HG03457 (cell line): Measurements from ENCODE around the gene RBFOX2.
"Not testable (repeated sequence)": the region's sequence is repeated elsewhere in the genome, so short reads cannot be mapped to it uniquely, and the experiment has no call there.

Experiments used
- ATAC-seq: cut with Tn5 transposase; IDR thresholded peaks from one replicate; pipeline ENCODE4 v1.9.1; 2021; ENCODE audit warnings: moderate number of reproducible peaks; ENCODE audit not compliant: unreplicated experiment

The RBFOX2 gene, protein sequence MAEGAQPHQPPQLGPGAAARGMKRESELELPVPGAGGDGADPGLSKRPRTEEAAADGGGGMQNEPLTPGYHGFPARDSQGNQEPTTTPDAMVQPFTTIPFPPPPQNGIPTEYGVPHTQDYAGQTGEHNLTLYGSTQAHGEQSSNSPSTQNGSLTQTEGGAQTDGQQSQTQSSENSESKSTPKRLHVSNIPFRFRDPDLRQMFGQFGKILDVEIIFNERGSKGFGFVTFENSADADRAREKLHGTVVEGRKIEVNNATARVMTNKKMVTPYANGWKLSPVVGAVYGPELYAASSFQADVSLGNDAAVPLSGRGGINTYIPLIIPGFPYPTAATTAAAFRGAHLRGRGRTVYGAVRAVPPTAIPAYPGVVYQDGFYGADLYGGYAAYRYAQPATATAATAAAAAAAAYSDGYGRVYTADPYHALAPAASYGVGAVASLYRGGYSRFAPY

DNA sequence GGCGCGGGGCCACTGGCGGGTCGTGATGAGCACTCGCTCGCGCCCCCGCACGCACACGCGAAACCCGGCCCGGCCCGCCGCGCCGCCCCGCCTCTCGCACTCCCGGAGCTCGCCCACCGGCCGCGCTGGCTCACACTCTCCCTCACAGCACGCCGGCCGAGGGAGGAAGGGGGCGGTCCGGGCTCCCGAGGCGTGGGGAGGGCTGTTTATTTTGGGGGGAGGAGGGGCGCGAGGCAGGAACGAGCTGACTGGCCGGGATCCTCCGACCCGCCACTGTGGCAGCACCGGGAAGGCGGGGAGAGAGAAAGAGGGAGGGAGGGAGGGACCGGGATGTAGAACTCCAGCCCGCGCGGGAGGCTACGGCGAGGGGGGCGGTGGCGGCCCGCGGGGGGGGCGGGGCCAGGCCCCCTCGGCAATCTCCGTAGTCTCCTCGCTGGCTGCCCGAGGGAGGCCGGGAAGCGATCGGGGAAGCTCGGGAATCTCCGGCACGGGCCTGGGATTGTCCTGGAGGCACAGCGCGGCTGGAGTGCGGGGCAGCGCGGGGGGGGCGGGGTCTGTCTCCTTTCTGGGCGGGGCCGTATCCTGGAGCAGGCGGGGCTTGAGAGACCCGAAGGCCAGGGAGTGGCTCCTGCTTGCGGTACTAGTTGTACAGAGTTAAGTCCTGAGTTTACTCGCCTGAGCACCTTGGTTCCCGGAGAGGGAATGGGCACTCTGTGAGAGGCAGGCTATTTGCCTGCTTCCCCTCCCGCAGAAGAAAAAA is at the start of gene RBFOX2:
TSS of gene RBFOX2 (minus strand) at position 179 of the 760 bp plus-strand sequence. CDS start 399 bp downstream, outside the sequence.
- no peak for ATAC-seq

DNA sequence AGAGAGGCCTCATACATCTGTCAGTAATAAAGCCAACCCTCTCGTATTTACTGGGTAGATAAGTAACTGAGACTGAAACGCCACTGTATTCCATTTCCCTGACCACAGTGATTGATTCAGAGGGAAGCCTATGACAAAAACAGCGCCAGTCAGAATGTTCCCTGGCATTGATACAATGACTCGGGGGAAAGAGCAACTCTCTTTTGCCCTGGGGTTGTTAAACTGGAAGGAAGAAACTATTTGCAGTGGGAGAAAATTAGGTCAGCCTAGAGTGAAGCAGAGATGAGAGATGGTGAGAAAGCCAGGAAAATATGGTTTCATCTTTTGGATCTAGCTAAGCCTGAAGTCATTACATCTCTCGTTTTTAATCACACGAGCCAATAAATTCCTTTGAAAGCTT is 48.6 kb upstream of the RBFOX2 start:
- no peak for ATAC-seq

DNA sequence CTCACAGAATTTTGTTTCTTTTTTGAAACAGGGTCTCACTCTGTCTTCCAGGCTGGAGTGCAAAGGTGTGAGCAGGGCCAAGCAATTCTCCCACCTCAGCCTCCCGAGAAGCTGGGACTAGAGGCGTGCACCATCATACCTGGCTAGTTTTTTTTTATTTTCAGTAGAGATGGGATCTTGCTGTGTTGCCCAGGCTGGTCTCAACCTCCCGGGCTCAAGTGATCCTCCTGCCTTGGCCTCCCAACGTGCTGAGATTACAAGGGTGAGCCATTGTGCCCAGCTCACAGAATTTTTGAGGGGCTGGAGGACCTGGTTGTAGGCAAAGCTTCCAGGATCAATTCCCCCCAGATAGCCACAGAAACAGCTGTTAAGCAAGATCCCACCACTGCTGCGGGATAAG is 47.1 kb upstream of the RBFOX2 start:
- ATAC-seq: no peak

DNA sequence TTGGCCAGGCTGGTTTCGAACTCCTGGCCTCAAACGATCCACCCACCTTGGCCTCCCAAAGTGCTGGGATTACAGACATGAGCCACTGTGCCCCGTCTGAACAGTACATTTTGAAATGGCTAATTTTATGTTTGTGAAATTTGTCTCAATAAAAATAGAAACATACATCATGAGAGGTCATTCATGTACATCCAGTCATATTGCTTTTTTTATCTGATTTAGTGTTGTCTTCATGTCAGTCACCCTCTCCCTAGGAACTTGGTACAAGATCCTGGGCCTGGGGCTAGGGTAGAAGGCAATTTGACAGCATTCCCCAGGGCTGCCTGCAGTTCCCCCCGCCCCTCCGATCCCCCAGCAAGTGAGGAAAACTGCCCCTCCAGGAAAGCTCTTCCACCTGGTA is 46.6 kb upstream of the RBFOX2 start:
- ATAC-seq: no peak

DNA sequence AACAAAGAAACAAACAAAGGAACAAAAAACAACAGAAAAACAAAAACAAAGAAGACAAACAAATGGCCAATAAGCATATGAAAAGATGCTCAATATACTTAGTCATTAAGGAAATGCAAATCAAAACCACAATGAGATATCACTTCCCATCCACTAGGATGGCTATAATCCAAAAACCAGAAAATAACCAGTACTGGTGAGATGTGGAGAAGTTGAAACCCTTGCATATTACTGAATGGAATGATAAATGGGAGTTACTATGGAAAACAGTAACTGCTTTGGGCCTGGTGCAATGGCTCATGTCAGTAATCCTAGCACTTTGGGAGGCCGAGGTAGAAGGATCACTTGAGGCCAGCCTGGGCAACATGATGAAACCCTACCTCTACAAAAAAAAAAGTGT is 44.9 kb upstream of the RBFOX2 start:
- no peak for ATAC-seq

DNA sequence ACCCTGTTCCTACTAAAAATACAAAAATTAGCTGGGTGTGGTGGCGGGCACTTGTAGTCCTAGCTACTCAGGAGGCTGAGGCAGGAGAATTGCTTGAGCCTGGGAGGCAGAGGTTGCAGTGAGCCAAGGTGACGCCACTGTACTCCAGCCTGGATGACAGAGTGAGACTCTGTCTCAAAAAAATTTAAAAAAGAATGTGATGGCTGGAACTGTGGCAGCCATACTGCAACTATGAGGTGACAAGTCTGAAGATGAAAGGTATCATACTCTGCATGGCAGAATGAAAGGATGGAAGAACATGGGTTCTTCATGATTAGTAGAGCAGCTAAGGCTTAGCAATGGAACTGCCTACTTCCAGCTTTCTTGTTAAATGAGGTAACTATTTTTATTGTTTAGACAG is 42.0 kb upstream of the RBFOX2 start:
- not testable (repeated sequence) for ATAC-seq

DNA sequence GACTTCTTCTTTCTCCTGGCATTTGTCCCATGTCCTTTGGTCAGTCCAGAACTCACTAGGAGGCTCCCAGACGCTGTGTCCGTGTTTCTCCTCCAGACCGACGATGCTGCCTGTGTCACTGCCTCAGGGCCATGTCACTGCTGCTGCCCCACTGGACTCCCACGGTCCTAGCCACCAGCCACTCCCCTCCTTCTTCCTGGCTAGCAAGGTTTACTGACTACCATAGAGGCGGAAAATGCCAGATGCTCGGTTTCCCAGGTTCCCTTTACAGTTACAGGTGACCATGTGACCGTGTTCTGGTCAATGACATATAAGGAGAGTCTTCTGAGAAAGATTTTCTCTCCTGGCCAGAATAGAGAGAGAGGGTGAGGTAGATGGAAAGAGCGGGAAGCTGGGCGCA is 40.7 kb upstream of the RBFOX2 start:
- ATAC-seq: no peak

DNA sequence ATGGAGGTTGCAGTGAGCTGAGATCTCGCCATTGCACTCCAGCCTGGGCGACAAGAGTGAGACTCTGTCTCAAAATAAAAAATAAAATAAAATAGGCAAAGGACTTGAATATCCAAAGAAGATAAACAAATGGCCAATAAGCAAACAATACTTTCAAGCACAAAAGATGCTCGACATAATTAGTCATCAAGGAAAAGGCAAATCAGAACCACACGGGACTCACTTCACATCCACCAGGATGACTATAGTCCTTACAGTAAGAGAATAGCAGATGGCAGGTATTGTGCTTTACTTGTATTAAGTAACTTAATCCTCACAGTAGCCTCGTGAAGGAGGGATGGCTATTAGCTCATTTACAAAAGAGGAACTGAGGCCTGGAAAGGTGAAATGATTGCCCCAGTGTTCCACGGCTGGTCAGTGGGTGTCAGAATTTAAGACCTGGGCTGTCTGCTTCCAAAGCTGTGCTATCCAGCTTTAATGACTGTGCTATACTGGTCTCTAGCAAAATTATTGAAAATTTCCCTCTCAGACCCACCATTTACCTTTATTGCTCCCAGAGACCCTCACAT is 40.2 kb upstream of the RBFOX2 start:
- no peak for ATAC-seq

DNA sequence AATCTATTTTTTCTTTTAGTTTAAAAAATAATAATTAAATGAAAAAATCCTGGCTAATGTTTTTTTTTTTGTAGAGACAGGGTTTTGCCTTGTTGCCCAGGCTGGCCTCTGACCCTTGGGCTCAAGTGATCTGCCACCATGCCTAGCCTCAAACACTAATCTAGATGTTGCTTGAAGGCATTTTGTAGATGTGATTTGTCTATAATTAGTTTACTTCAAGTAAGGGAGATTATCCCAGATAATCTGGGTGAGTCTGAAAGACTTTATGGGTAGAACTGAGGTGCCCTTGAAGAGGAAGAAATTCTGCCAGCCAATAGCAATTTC is 38.6 kb upstream of the RBFOX2 start:
- no peak for ATAC-seq

DNA sequence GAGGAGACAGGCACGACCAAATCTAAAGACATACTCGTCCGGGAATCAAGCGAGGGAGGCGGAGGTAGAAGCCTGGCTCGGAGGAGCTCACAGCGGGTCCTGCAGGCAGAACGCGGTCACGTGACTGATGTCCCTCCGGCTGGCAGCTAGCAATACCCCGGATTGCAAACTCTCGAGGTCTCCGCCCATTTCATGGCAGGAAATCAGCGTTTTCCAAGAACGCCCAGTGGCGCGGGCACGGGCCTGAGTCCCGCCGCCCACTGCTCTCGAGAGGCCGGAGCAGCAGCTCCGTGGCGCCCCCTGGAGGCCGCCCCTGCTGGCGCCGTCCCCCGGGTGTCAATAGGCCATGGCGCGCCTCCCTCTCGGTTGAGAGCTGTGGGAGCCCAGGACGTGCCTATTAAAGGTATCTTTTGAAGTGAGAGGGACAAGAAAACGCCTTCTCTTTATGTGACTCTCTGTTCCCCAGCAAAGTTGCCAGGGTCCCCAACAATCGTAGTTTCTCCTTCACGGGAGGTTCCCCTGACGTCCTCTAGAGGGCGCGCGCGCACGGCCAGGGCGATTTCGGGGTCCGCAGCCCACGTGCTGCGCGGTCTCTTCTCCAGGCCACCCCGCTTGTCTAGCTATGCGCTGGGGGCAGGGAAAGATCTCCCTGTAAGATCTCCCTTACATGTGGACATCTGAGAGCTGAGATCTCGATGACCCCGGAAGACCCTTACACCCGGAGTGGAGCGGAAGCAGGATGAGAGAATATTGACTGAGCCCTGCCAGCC is 37.3 kb upstream of the RBFOX2 start:
- no peak for ATAC-seq

DNA sequence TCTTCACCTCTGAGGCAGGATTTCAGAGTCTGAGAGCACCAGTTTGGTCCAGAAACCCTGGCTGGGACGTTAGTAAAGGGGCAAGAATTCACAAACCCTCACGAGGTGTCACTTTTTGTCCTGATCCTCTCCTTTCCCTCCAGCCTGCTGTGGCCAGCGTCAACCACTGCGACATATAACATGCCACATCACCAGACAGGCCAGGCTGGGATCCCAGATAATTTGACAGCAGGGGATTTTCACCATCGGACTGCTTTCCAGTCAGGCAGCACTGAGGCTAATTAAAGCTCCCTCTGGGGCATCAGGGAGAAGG is 36.8 kb upstream of the RBFOX2 start:
- ATAC-seq: no peak

DNA sequence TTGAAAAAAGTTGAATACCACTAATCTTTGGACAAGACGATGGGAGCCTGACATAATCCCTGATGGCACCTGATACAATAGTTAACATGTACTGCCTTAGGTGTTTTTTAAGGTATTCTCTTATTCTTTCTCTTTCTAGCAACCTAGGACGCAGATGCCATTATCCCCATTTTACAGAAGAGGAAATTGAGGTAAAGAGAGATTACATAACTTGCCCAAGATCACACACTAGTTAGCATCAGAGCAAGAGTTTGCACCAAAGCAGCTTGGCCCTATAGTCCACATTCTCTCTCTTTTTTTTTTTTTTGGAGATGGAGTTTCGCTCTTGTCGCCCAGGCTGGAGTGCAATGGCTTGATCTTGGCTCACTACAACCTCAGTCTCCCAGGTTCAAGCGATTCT is 35.7 kb upstream of the RBFOX2 start:
- ATAC-seq: no peak

DNA sequence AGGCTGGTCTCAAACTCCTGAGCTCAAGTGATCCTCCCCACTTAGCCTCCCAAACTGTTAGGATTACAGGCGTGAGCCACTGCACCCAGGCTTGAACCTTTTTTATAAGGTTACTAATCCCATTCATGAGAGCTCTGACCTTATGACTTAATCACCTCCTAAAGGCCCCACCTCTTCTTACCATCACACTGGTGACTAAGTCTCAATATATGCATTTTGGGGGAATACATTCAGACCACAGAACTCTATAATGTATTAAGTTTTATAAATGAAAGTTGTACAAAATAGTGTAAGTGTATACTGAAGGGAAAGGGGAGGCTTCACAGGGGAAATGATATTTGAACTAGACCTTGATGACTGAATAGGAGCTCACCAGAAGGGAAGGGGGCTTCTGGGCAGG is 28.4 kb upstream of the RBFOX2 start:
- ATAC-seq: no peak

DNA sequence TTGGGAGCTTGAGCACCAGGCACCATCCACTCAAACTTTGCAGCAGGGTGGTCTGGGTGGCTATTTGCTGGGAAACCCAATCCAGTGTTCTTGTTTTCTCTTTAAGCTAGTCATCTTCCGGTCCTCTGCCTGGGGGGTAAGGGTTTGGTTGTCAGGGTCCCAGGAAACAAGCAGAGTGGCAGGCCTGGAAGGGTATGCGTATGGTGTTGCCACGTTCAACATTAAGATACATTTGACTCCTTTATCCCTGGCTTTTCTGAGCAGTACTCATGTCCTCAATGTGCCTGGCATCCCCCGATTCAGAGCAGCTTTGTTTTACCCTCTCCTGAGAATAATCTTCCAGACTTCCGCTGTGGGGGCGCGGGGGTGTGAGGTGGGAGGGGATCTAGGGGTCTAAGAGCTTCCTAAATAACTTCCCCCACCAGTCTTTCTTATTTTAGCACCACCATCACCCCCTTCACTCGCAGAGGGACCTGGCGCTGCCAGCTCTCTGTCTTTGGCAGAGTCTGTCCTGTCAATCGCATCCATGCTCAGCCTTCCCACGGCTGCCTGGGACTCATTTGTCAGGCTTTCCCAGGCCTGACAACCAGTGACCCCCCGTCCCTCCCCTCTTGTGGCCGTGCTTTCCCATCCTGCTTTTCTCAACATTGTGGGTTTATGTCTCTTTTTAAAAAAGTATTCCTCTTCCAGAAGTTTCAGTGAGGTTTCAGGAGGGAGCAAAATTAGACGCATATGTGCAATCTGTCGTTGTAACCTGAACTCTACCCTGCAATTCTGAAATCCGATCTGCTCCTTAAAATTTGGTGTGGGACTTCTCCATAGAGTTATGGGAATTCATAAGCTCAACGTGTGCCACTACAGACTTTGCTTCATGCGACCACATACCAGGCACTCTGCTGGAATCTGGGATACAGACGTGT is 27.0 kb upstream of the RBFOX2 start:
- ATAC-seq: no peak

DNA sequence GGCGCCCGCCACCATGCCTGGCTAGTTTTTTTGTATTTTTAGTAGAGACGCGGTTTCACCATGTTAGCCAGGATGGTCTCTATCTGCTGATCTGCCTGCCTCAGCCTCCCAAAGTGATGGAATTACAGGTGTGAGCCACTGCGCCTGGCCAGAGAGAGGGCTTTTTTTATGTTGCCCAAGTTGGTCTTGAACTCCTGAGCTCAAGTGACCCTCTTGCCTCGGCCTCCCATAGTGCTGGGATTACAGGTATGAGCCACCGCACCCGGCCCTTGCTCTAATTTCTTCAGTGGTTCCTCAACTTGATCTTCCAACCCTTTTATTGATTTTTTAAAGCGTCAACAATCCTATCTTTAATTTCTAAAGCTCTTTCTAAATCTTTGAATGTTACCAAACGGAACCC is 25.8 kb upstream of the RBFOX2 start:
- not testable (repeated sequence) for ATAC-seq

DNA sequence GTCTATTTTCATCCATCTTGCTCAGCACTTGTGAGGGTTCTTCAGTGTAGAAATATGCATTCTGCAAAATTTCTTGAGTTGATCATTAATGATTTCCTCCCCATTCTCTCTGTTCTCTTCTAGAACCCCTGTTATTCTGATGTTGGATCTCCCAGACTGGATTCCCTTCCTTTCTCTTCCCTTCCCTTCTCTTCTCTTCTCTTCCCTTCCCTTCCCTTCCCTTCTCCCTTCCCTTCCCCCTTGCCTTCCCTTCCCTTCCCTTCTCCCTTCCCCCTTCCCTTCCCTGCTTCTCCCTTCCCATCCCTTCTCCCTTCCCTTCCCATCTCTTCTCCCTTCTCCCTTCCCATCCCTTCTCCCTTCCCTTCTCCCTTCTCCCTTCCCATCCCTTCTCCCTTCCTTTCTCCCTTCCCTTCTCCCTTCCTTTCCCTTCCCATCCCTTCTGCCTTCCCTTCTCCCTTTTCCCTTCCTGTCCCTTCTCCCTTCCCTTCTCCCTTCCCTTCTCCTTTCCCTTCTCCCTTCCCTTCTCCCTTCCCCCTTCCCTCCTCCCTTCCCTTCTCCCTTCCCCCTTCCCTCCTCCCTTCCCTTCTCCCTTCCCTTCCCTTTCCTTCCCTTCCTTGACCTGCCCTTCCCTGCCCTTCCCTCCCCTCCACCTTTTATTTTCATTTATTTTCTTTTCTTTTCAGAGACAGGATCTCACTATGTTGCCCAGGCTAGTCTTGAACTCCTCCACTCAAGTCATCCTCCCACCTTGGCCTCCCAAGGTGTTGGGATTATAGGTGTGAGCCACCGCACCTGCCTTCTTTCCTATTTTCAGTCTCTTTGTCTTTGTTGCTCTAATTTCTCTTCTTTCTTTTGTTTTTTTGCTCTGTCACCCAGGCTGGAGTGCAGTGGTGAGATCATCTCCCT is 24.9 kb upstream of the RBFOX2 start:
- no peak for ATAC-seq

DNA sequence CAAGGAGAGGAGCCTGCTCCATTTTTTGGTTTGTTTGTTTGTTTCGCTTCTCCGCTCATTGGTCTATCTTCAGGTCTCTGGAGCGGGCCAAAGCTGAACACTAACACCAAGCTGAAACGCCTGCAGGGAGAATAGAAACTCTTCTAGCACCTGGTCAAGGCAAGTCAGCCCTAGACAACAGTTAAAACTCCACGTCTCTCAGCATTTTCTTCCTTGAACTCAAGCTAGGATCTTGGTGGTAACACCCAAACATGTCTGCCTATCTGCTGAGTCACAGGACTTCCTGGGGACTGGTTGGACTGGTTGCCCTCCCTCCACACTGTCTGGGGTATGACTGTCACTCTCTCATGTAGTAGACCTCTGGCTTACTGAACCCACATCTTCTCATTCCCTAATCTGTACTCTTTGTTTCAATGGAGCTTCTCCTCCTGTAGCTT is 23.9 kb upstream of the RBFOX2 start:
- ATAC-seq: no peak

DNA sequence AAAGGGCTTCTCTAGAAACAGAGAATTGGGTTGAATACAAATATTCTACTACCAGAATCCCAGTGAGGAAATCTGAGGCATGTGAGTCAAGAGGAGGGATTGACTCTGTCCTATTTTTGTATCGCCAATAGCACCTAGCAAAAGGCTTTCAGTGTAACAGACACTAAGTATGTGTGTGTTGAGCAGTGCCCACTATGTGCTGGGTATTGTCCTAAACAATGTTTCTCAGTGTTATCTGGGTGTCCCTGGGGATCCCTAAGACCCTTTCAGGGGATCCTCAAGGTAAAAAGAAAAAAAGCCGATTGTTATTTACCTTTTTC is 21.0 kb upstream of the RBFOX2 start:
- ATAC-seq: no peak

DNA sequence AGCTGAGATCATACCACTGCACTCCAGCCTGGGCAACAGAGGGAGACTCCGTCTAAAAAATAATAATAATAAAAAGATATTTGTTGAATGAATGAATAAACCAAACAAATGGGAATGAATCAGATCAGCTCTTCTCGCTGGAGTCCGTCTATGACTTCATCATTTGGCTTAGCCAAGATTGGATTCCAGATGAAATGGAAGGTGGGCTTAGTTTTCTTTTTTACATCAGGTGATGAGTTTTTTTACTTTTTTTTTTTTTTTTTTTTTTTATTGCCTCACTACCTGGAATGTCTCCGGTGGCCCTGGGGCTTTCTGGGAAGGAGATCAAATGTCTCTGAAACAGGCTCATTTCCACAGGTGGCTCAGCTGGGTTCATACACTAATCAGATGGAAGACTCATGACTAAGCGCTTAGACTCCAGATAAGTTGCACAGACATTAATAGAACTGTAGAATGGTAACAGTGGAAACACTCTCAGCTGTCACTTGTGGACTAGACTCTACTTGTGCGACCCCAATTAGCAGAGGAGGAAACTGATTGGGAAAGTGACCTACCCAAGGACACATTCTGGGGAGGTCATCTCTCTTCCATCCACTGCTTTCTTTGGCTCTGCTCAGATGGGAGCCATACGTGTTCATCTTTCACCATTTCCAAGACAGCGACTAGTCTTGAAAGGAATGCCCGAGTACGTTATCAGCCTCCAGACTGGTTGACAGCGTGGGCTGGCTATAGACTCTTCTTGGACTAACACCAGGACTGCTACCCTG is 20.5 kb upstream of the RBFOX2 start:
- no peak for ATAC-seq
